IPS DF 6.9 (cell line): ENCODE data around the gene RGL4.

Experiments used
- DNase-seq: peaks from one replicate; pipeline ENCODE4 v3.0.0-alpha.2; 2013; ENCODE audit warnings: low read depth, low spot score
- H3K27ac ChIP-seq: one replicate; pipeline ENCODE4 v1.5.1; 2013; ENCODE audit warnings: low read length, control low read depth
- H3K27me3 ChIP-seq: 2 replicates; pipeline ENCODE4 v1.6.1; 2013; ENCODE audit warnings: mild to moderate bottlenecking, low read length; ENCODE audit not compliant: control insufficient read depth, insufficient read depth
- H3K36me3 ChIP-seq: 2 replicates; pipeline ENCODE4 v1.6.1; 2013; ENCODE audit warnings: low read length; ENCODE audit not compliant: control insufficient read depth, insufficient read depth
- H3K4me1 ChIP-seq: 2 replicates; pipeline ENCODE4 v1.6.1; 2013; ENCODE audit warnings: low read length; ENCODE audit not compliant: control insufficient read depth, insufficient read depth
- H3K4me3 ChIP-seq: 2 replicates; pipeline ENCODE4 v1.5.1; 2013; ENCODE audit warnings: mild to moderate bottlenecking, low read length
- H3K9me3 ChIP-seq: 2 replicates; pipeline ENCODE4 v1.6.1; 2013; ENCODE audit warnings: low read length, inconsistent platforms; ENCODE audit not compliant: control insufficient read depth, insufficient read depth
- WGBS: extraction: QIAGEN DNeasy Blood & Tissue Kit; methylation state at CpG from one replicate; pipeline ENCODE4 v1.1.7; 2013; ENCODE audit warnings: mixed read lengths, missing lambda C conversion rate; ENCODE audit not compliant: insufficient read length, insufficient coverage; 5-methylcytosine and 5-hydroxymethylcytosine counted together

Gene RGL4

DNA sequence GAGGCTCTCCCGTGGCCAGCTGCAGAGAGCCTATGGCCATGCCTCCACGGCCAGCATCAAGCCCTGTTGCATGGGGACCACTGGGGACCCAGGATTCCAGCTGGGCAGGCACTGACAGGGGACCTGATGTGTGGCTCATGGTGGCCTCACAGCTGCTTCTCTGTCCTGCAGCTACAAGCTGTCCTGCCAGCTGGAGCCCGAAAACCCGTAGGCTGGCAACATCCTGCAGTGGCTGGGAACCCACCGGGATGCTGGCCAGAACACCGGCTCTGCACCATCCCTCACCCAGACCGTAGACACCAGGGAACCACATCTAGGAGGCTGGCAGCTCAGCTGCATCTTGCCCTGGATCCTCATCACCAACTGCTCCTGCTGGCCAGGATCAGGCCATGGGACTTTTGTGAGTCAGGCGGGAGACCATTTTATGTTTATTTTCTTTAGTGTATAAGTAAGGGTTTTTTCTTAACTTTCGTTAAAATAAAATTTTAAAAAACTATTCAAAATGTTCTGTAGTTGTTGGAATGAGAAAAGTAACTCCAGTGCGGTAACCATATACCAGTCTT is 7.9 kb downstream of the RGL4 start:
- no peak for DNase-seq
- Histone ChIP-seq H3K36me3 (peaks cover 17% of the 10 kb centered on the region), H3K9me3 (no peaks in the 10 kb centered on the region), H3K27ac (no peak overlapping the region), H3K4me3 (no peak overlapping the region; the same call in 1 of the 2 replicates), H3K27me3 (no peaks in the 10 kb centered on the region), H3K4me1 (no peaks in the 10 kb centered on the region)
- WGBS: no CpG with 5 or more reads among the region's 10 CpGs

- no peaks in the 10 kb centered on the region for H3K9me3 ChIP-seq
- H3K27me3 ChIP-seq: no peaks in the 10 kb centered on the region
- H3K36me3 ChIP-seq: peaks cover 6% of the 10 kb centered on the region
Observed at GRCh38 chr22:23700706-23701105, 9.9 kb downstream of the RGL4 start.

DNA sequence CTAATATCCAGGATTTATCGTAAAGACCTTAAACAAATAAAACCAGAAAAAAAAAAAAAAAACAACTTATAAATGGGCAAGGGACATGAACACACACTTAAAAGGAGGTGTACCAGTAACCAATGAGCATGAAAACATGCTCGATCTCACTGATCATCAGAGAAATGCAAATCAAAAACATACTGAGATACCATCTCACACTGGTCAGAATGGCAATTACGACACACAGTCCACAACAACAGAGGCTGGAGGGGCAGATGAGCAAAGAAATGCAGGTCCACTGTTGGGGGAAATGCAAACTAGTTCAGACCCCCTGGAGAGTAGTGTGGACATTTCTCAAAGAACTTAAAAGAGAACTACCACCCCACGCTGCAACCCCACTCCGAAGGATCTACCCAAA is 13.2 kb downstream of the RGL4 start:
- H3K27ac ChIP-seq: no peak overlapping the region
- H3K4me1 ChIP-seq: no peaks in the 10 kb centered on the region
- H3K27me3 ChIP-seq: no peaks in the 10 kb centered on the region
- WGBS: no CpG with 5 or more reads among the region's 5 CpGs
- DNase-seq: no peak
- peaks cover 14% of the 10 kb centered on the region; the same call in 1 of the 2 replicates for H3K36me3 ChIP-seq
- no peak overlapping the region for H3K4me3 ChIP-seq
- no peaks in the 10 kb centered on the region for H3K9me3 ChIP-seq

More at GRCh38 chr22:23700706-23701105, 9.9 kb downstream of the RGL4 start:
- no peak overlapping the region for H3K4me3 ChIP-seq
- WGBS: no CpG with 5 or more reads among the region's 7 CpGs
- H3K27ac ChIP-seq: no peak overlapping the region
- H3K4me1 ChIP-seq: no peaks in the 10 kb centered on the region
- no peak for DNase-seq

DNA sequence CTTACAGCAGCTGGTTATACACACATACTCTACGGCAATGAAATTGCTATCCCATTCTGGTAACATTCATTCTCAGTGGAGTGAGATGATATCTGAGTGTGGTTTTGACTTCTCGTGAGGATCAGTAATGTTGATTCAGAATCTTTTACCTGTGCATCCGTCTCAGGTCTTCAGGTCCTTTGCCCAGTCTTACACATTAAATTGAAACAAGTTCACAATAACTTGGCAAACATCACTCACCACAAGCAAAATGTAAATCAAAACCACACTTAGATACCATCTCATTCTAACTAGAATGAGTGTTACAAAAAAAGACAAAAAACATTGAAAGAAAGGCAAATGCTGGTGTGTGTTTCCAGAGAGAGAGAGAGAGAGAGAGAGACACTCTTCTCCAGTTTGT is 14.0 kb downstream of the RGL4 start:
- H3K27ac ChIP-seq: no peak overlapping the region
- no peak for DNase-seq
- H3K4me1 ChIP-seq: no peaks in the 10 kb centered on the region
- no peaks in the 10 kb centered on the region for H3K9me3 ChIP-seq
- peaks cover 20% of the 10 kb centered on the region; the same call in 1 of the 2 replicates for H3K36me3 ChIP-seq
- H3K4me3 ChIP-seq: no peak overlapping the region
- WGBS: no CpG with 5 or more reads among the region's 3 CpGs
- H3K27me3 ChIP-seq: no peaks in the 10 kb centered on the region

DNA sequence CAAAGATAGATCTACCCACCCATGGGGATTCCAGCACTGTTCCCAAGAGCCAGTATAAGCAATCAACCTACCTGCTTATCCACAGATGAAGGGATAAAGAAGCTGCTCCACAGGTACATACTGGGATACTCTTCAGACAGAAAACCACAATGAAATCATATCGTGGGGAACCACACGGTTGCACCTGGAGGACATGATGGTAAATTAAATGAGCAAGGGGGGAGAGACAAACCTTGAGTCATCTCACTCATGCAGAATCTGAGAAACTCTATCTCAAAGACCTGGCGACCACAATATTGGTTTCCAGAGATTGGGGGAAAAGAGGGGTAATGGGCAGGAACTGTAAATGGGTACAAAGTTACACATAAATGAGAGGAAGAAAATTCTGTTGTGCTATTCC is 14.5 kb downstream of the RGL4 start:
- Histone ChIP-seq H3K27ac (no peak overlapping the region), H3K27me3 (no peaks in the 10 kb centered on the region), H3K9me3 (no peaks in the 10 kb centered on the region), H3K36me3 (peaks cover 20% of the 10 kb centered on the region; the same call in 1 of the 2 replicates), H3K4me3 (no peak overlapping the region), H3K4me1 (no peaks in the 10 kb centered on the region)
- WGBS: no CpG with 5 or more reads among the region's 3 CpGs
- no peak for DNase-seq

GRCh38 chr22:23708270-23708669 is 17.5 kb downstream of the RGL4 start:
- Histone ChIP-seq H3K36me3 (peaks cover 24% of the 10 kb centered on the region), H3K9me3 (no peaks in the 10 kb centered on the region), H3K27me3 (no peaks in the 10 kb centered on the region), H3K27ac (no peak overlapping the region), H3K4me3 (no peak overlapping the region), H3K4me1 (no peaks in the 10 kb centered on the region)
- no CpG with 5 or more reads among the region's 1 CpG for WGBS
- no peak for DNase-seq

DNA sequence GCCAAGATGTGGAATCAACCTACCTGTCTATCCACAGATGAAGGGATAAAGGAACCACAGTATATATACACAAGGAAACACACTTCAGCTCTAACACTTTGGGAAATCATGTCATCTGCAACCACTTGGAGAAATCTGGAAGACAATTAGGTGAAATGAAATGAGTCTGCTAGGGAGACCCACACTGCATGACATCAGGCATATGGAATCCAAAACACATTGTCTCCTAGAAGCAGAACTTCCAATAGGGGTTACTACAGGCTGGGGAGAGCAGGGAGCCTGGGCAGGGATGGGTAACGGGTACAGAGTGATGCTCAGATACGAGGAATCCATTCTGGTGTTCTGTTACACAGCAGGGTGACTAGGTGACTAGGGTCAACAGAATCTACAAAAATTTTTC is 18.3 kb downstream of the RGL4 start:
- Histone ChIP-seq H3K4me3 (no peak overlapping the region), H3K36me3 (peaks cover 25% of the 10 kb centered on the region), H3K27me3 (no peaks in the 10 kb centered on the region), H3K27ac (no peak overlapping the region), H3K4me1 (no peaks in the 10 kb centered on the region), H3K9me3 (no peaks in the 10 kb centered on the region)
- DNase-seq: no peak
- no CpG with 5 or more reads among the region's 2 CpGs for whole genome bisulfite sequencing

DNA sequence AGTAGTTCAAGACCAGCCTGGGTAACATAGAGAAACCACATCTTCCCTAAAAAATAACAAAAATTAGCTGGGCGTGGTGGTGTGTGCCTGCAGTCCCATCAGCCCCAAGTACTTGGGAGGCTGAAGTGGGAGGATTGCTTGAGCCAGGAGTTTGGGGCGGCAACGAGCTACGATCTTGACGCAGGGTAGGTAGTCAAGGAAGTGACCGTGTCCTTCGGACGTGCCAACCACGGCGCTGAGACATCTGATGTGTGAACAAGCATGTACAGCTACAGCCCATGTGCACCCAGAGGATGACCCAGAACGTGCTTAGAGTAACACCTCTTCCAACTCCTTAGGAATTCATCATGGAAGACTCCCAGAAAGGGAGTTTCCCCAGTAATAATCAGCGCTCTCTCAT is 21.4 kb downstream of the RGL4 start:
- WGBS: no CpG with 5 or more reads among the region's 12 CpGs
- Histone ChIP-seq H3K27ac (no peak overlapping the region), H3K36me3 (peaks cover 22% of the 10 kb centered on the region), H3K4me3 (no peak overlapping the region), H3K27me3 (no peaks in the 10 kb centered on the region), H3K9me3 (no peaks in the 10 kb centered on the region), H3K4me1 (no peaks in the 10 kb centered on the region)
- DNase-seq: no peak

GRCh38 chr22:23713696-23714595 is 23.1 kb downstream of the RGL4 start:
- no peak for DNase-seq
- Histone ChIP-seq H3K4me1 (no peaks in the 10 kb centered on the region), H3K27me3 (no peaks in the 10 kb centered on the region), H3K4me3 (no peak overlapping the region), H3K36me3 (peaks cover 17% of the 10 kb centered on the region), H3K27ac (no peak overlapping the region), H3K9me3 (no peaks in the 10 kb centered on the region)
- WGBS: no CpG with 5 or more reads among the region's 28 CpGs

DNA sequence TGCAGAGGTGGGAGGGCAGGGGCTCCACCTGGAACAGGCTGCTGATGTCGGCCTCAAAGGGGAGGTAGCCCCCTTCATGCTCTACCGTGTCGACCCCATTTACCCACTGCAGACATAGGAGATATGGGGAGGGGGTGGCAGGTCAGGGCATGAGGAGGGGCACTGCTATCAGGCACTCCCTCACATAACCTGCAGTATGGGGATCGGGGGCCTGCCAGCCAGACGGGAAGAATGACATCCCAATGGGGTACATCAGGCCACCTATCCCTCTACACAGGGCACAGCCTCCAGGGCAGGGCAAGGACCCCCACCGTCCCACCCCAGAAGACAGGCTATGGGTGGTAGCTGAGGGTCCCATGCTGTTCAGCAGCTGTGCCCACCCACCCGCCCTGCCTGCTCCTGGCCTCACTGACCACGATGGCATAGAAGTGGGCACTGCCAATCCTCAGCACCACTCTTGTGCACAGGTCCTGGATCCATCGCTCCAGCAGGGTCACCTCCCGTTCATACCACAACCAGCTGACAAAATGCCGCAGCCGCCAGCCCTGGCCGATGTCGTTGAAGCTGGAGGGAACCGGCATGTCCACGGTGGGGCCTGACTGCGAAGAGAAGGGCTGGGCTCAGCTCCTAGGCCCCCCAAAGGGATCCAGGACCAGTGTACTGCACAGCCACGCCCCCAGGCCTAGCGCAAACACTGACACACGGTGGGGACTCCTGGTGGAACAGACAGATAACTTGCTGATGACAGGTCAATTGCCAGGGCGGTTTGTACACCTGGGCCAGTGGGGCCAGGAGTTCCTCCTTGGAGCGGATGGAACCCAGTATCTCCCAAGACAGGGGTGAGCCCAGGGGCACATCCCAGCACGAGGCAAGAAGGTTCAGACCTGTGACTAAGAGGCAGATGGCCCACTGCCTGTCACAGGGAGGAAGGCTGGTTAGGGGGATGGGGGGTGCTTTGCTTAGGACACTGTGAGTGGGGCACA is 24.1 kb downstream of the RGL4 start:
- Histone ChIP-seq H3K27me3 (no peaks in the 10 kb centered on the region), H3K27ac (no peak overlapping the region), H3K4me3 (no peak overlapping the region), H3K36me3 (peaks cover 10% of the 10 kb centered on the region), H3K9me3 (no peaks in the 10 kb centered on the region), H3K4me1 (no peaks in the 10 kb centered on the region)
- DNase-seq: no peak
- WGBS: no CpG with 5 or more reads among the region's 23 CpGs
